K562 (cell line): Measurements from ENCODE around the gene GLMP. TPM values are rescaled to one million over a fixed set of nuclear protein-coding genes. Genes with fewer than 3 reads are reported as not detected.

Experiments
- CEBPZ ChIP-seq: fragments of 150-350 bp; IDR thresholded peaks from 2 replicates; pipeline ENCODE4 v1.6.1; 2014; ENCODE audit warnings: low read depth, mild to moderate bottlenecking, low read length, borderline replicate concordance
- CHCHD3 ChIP-seq: fragments of 250-450 bp; sonication (Bioruptor Pico); IDR thresholded peaks from 2 replicates; pipeline ENCODE4 v2.1.2; 2022; ENCODE audit warnings: mild to moderate bottlenecking
- EWSR1 ChIP-seq: fragments of 450-650 bp; IDR thresholded peaks from 2 replicates; pipeline ENCODE4 v1.6.1; 2018; ENCODE audit warnings: borderline replicate concordance, mild to moderate bottlenecking, low read depth, moderate library complexity; ENCODE audit not compliant: partially characterized antibody
- KDM5B ChIP-seq: fragments of 200-600 bp; sonication (generic); IDR thresholded peaks from 2 replicates; pipeline ENCODE4 v1.6.1; 2012; ENCODE audit warnings: low read depth, mild to moderate bottlenecking, moderate library complexity, low read length, control low read depth, inconsistent platforms; ENCODE audit not compliant: insufficient replicate concordance
- RAD21 ChIP-seq, 2 experiments: fragments of 250-450 bp in 1 of 2; fragments of 450-650 bp in 1 of 2; sonication (Bioruptor Pico) in 1 of 2; formaldehyde crosslinking in 1 of 2; IDR thresholded peaks in 1 of 2; conservative IDR thresholded peaks in 1 of 2; 2 replicates each; pipeline versions ENCODE4 v1.4.0 to v1.8.0; 2020 to 2022; ENCODE audit warnings: mild to moderate bottlenecking in 2 of 2, moderate library complexity in 1 of 2
- SMAD1 ChIP-seq: fragments of 150-350 bp; IDR thresholded peaks from 2 replicates; pipeline ENCODE4 v1.6.1; 2014; ENCODE audit warnings: low read length, low read depth; ENCODE audit not compliant: partially characterized antibody
- TSC22D4 ChIP-seq: fragments of 450-650 bp; IDR thresholded peaks from 2 replicates; pipeline ENCODE4 v1.6.1; 2016; ENCODE audit warnings: missing genetic modification characterization, missing biosample characterization, control low read depth
- WHSC1 ChIP-seq: IDR thresholded peaks from one replicate; pipeline ENCODE4 v1.6.1; 2012; ENCODE audit warnings: low read length, control low read depth, inconsistent platforms
- ZNF778 ChIP-seq: fragments of 450-650 bp; formaldehyde crosslinking; IDR thresholded peaks from 2 replicates; pipeline ENCODE4 v1.4.0; 2020; ENCODE audit warnings: mild to moderate bottlenecking, moderate library complexity
- polyA plus RNA-seq, 8 experiments: library from polyadenylated mRNA; depleted of rRNA in 4 of 8; stranded (reverse) in 5 of 8; unstranded in 3 of 8; fragments of >200 nt; fragmentation: Nextera tagmentation in 2 of 8; fragmentation: Illumina TruSeq in 1 of 8; extraction: Ambion mirVana in 2 of 8; extraction: Trizol in 1 of 8; gene quantifications; 2 replicates each; pipeline versions ENCODE4 v1.2.1 to v1.2.3, GENCODE V29; 2011 to 2014; ENCODE audit warnings: inconsistent platforms in 1 of 8, missing spikeins in 1 of 8
- total RNA-seq, 7 experiments: library from RNA; depleted of rRNA in 6 of 7; stranded (reverse); fragments of >200 nt in 6 of 7; fragmentation: Illumina TruSeq in 2 of 7; extraction: Trizol in 2 of 7; gene quantifications; 2 replicates each; pipeline versions ENCODE4 v1.2.1 to v1.2.3, GENCODE V29; 2011 to 2021; ENCODE audit warnings: low replicate concordance in 1 of 7

GLMP gene
- total and polyA plus RNA-seq, 9 of the 15 experiments (the other 6 are each of a cell fraction or from before 2014, with no cell fraction given), result 8.3 to 28.2 (median 22.4) TPM

DNA sequence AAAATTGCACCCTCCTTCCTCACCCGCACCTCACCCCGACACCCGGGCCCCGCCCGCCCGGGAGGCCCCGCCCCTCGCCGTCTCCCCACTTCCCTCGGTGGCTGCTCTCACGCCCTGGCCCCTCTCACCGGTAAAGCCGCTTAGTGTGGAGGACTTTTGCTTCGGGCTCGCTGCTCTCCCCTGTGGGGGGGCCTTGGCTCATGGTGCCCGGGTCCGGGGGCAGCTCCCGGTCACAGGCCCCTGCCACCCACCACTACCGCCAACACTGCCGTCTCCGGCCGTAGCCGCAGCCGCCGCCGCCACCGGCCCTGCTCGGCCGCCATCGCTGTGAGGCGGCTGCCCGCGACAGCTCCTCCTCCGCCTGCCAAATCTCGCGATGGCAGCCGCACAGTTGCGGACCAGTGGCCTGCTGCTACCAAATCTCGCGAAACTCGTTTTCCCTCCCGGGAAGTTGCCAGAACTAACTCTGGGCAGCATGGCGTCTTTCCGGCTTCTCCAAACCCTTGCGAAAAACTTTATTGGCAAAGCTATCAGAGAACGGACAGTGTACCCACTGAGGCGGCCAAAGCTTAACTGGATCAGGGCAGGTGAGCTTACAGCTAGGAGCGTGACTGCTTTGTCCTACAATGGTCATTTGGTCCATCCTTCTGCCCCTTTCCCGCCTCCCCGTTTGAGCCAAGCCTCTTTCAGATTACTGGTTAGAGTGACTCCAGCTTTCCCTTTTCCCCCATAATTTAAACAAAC lies 12.8 kb downstream of the GLMP start, which contains the start of gene SMG5 (continued):
- TF ChIP-seq CEBPZ, result no peak
- TF ChIP-seq KDM5B, result peak; percentile 93
- TF ChIP-seq WHSC1, result no peak
- TF ChIP-seq ZNF778 (CRISPR knock-in tag), result no peak
- no peak for TF ChIP-seq RAD21 (CRISPR knock-in tag; conservative IDR thresholded peaks at IDR 0.05 in 1 of 2, IDR thresholded peaks at IDR 0.05 in 1 of 2)
- TF ChIP-seq TSC22D4 (tag), result no peak
- TF ChIP-seq EWSR1, result no peak
- TF ChIP-seq SMAD1, result peak; percentile 51
- peak; percentile 57; the same call in 1 of the 2 replicates for TF ChIP-seq CHCHD3 (CRISPR knock-in tag)
